Lower lobe of right lung (tissue), 2 donors: ENCODE data around the gene ATRIP. TPM values are rescaled to one million over a fixed set of nuclear protein-coding genes. Genes with fewer than 3 reads are reported as not detected.

Source experiments
- ATAC-seq, 2 donors: fragments of 200-7000 bp; cut with Tn5 transposase; one replicate each; pipeline ENCODE4 v1.9.1; 2020 to 2022; ENCODE audit warnings: mild to moderate bottlenecking in 2 of 2, moderate library complexity in 2 of 2
- DNase-seq: peaks from one replicate; pipeline ENCODE4 v3.0.0-alpha.2; 2020
- H3K27ac ChIP-seq: fragments of 200-600 bp; one replicate; pipeline ENCODE4 v1.8.0; 2022
- H3K27me3 ChIP-seq: fragments of 200-600 bp; one replicate; pipeline ENCODE4 v1.8.0; 2022; ENCODE audit warnings: low read depth
- H3K36me3 ChIP-seq: fragments of 200-600 bp; one replicate; pipeline ENCODE4 v1.8.0; 2022; ENCODE audit warnings: mild to moderate bottlenecking
- H3K4me1 ChIP-seq: fragments of 200-600 bp; one replicate; pipeline ENCODE4 v1.8.0; 2022
- H3K4me3 ChIP-seq: fragments of 200-600 bp; one replicate; pipeline ENCODE4 v1.8.0; 2022; ENCODE audit warnings: mild to moderate bottlenecking
- H3K9me3 ChIP-seq: fragments of 200-600 bp; one replicate; pipeline ENCODE4 v1.8.0; 2022
- CTCF ChIP-seq: fragments of 200-600 bp; IDR thresholded peaks from one replicate; pipeline ENCODE4 v1.8.0; 2022; ENCODE audit warnings: antibody characterized with exemption, mild to moderate bottlenecking
- intact Hi-C: fragments of 100-400 bp; cut with DNase I; formaldehyde crosslinking; loops from one replicate; pipeline ENCODE4 v1.11.0; 2022
- total RNA-seq: library from RNA; stranded (reverse); fragmentation: NEBNext Ultra II Directional; extraction: Animal tissue kit (Norgen Biotek cat#: 25700); gene quantifications from one replicate; pipeline ENCODE4 v1.2.1, GENCODE V29; 2021
- donor health status: DM: no; HTN: yes; CAD: no; lungs with severe emphysema.

ATRIP gene
- total RNA-seq, 1 donor from 2014 or later, result 5.9 TPM

GRCh38 chr3:48419149-48419548, 27.4 kb upstream of the ATRIP start:
- Histone ChIP-seq H3K4me1 (no peaks in the 10 kb centered on the region), H3K27me3 (no peaks in the 10 kb centered on the region), H3K9me3 (no peaks in the 10 kb centered on the region), H3K27ac (no peak overlapping the region), H3K36me3 (peaks cover 79% of the 10 kb centered on the region), H3K4me3 (no peak overlapping the region)
- DNase-seq (no peak), ATAC-seq (no peak)
- no peak for TF ChIP-seq CTCF
- intact Hi-C loops, result no loop called here

GRCh38 chr3:48419597-48419996, 26.9 kb upstream of the ATRIP start:
- H3K27ac ChIP-seq, result no peak overlapping the region
- no peaks in the 10 kb centered on the region for H3K27me3 ChIP-seq
- H3K4me3 ChIP-seq, result no peak overlapping the region
- TF ChIP-seq CTCF, result no peak
- ATAC-seq (no peak), DNase-seq (no peak)
- peaks cover 76% of the 10 kb centered on the region for H3K36me3 ChIP-seq
- H3K9me3 ChIP-seq, result no peaks in the 10 kb centered on the region
- intact Hi-C loops, result no loop called here
- no peaks in the 10 kb centered on the region for H3K4me1 ChIP-seq

GRCh38 chr3:48420561-48420960, 26.0 kb upstream of the ATRIP start:
- Histone ChIP-seq H3K4me1 (peaks cover 7% of the 10 kb centered on the region), H3K27ac (no peak overlapping the region), H3K4me3 (no peak overlapping the region), H3K36me3 (peaks cover 66% of the 10 kb centered on the region), H3K9me3 (no peaks in the 10 kb centered on the region), H3K27me3 (no peaks in the 10 kb centered on the region)
- TF ChIP-seq CTCF, result no peak
- intact Hi-C loops, result no loop called here
- no peak for DNase-seq
- ATAC-seq, result no peak

- Histone ChIP-seq H3K4me3 (no peak overlapping the region), H3K9me3 (no peaks in the 10 kb centered on the region), H3K36me3 (peaks cover 49% of the 10 kb centered on the region), H3K27ac (no peak overlapping the region), H3K27me3 (no peaks in the 10 kb centered on the region), H3K4me1 (peaks cover 23% of the 10 kb centered on the region)
- no peak for TF ChIP-seq CTCF
- DNase-seq, result no peak
- intact Hi-C loops, result no loop called here
- ATAC-seq, result no peak
Measured at GRCh38 chr3:48422272-48422671, 24.3 kb upstream of the ATRIP start.

- Histone ChIP-seq H3K36me3 (peaks cover 45% of the 10 kb centered on the region), H3K9me3 (no peaks in the 10 kb centered on the region), H3K27me3 (no peaks in the 10 kb centered on the region), H3K4me1 (peaks cover 27% of the 10 kb centered on the region), H3K27ac (no peak overlapping the region), H3K4me3 (no peak overlapping the region)
- intact Hi-C loops, result no loop called here
- ATAC-seq (no peak), DNase-seq (no peak)
- no peak for TF ChIP-seq CTCF
Measured at GRCh38 chr3:48422681-48423080, 23.9 kb upstream of the ATRIP start.
